Motor neuron (in vitro differentiated cells): ENCODE measurements around the gene C2orf92. TPM values are rescaled to one million over a fixed set of nuclear protein-coding genes. Genes with fewer than 3 reads are reported as not detected.

Experiments
- ATAC-seq, 8 experiments: fragments of 200-7000 bp; cut with Tn5 transposase; replicated peaks in 6 of 8; 2 replicates each; pipeline ENCODE4 v1.8.0; 2021; ENCODE audit warnings: mild to moderate bottlenecking in 8 of 8, moderate library complexity in 8 of 8
- H3K27ac ChIP-seq, 2 donors: fragments of 250-450 bp; sonication (Bioruptor Pico); 2 replicates each; pipeline ENCODE4 v1.9.0; 2021; ENCODE audit warnings: antibody characterized with exemption in 2 of 2, mild to moderate bottlenecking in 2 of 2, moderate library complexity in 1 of 2
- H3K4me1 ChIP-seq, 2 donors: fragments of 250-450 bp; sonication (Bioruptor Pico); replicated peaks in 1 of 2; 2 replicates each; pipeline ENCODE4 v1.6.1; 2021; ENCODE audit warnings: antibody characterized with exemption in 2 of 2, mild to moderate bottlenecking in 2 of 2, moderate library complexity in 1 of 2
- H3K4me3 ChIP-seq, 5 donors: fragments of 250-450 bp; sonication (Bioruptor Pico); 2 replicates each; pipeline ENCODE4 v1.9.0; 2021; ENCODE audit warnings: antibody characterized with exemption in 5 of 5, mild to moderate bottlenecking in 5 of 5, moderate library complexity in 4 of 5
- WGBS, 10 experiments: fragments of 450-650 bp; shearing (Covaris generic); methylation state at CpG; one replicate each; pipeline ENCODE4 v1.0.0; 2022; 5-methylcytosine and 5-hydroxymethylcytosine counted together
- in situ Hi-C, 9 experiments: fragments of 400-800 bp; cut with MboI; loops; one replicate each; pipeline ENCODE4 v1.15.0; 2021; ENCODE audit warnings: low sequenced_read_pairs in 9 of 9, low pct_unique_long_range_greater_than_20kb in 2 of 9; ENCODE audit not compliant: unreplicated experiment in 9 of 9
- total RNA-seq, 8 experiments: library from RNA; unstranded; fragments of 300-600 nt; gene quantifications; 2 replicates each; pipeline versions ENCODE4 v1.2.3 to v1.2.4, GENCODE V29; 2022

Gene C2orf92
- total RNA-seq, 8 experiments from 2014 or later, result 3.2 to 30.5 (median 7.0) TPM

- Histone ChIP-seq H3K4me3 (no peak within 1 kb of the TSS), H3K27ac (no peak within 1 kb of the TSS), H3K4me1 (no peaks in the 10 kb centered on the region)
- in situ Hi-C loops, result no loop called here
- WGBS, 10 experiments, result 47 to 100% (median 67%) methylated on average over 1 to 6 of the region's 21 CpGs; no CpG with 5 or more reads in 2 of the 10 experiments
- peak in 2 of 8 experiments; percentile 11 to 21 for ATAC-seq
Measured at GRCh38 chr2:97713296-97714083, 44.0 kb downstream of the C2orf92 start, which contains the start of gene ZAP70. Gene ZAP70 (plus strand): TSS chr2:97713576. CDS start chr2:97724037, 10,461 bp downstream.

- H3K4me3 ChIP-seq, result no peak overlapping the region
- 56 to 100% (median 83%) methylated on average over 1 to 5 of the region's 17 CpGs; no CpG with 5 or more reads in 3 of the 10 experiments for WGBS, 10 experiments
- no peak overlapping the region for H3K27ac ChIP-seq
- no peaks in the 10 kb centered on the region for H3K4me1 ChIP-seq
- in situ Hi-C loops, result no loop called here
- ATAC-seq, result no peak
Measured at GRCh38 chr2:97714084-97714949, 44.8 kb downstream of the C2orf92 start.

GRCh38 chr2:97714950-97715652 lies 45.6 kb downstream of the C2orf92 start:
- in situ Hi-C loops, result no loop called here
- Histone ChIP-seq H3K4me1 (no peaks in the 10 kb centered on the region), H3K27ac (no peak overlapping the region), H3K4me3 (no peak overlapping the region)
- peak in 1 of 8 experiments; percentile 40 for ATAC-seq
- 43 to 93% (median 84%) methylated on average over 2 to 8 of the region's 13 CpGs; no CpG with 5 or more reads in 4 of the 10 experiments for WGBS, 10 experiments

- H3K4me3 ChIP-seq, result no peak overlapping the region
- ATAC-seq, result no peak
- 50 to 100% methylated on average over 1 of the region's 9 CpGs; no CpG with 5 or more reads in 8 of the 10 experiments for WGBS, 10 experiments
- in situ Hi-C loops, result no loop called here
- peaks cover 2 to 7% of the 10 kb centered on the region in 2 donors for H3K4me1 ChIP-seq
- H3K27ac ChIP-seq, result no peak overlapping the region
Measured at GRCh38 chr2:97715951-97716694, 46.6 kb downstream of the C2orf92 start.

- 0 to 100% (median 80%) methylated on average over 1 to 3 of the region's 21 CpGs; no CpG with 5 or more reads in 5 of the 10 experiments for WGBS, 10 experiments
- no peak for ATAC-seq
- Histone ChIP-seq H3K4me3 (no peak overlapping the region), H3K27ac (no peak overlapping the region), H3K4me1 (peaks cover 2 to 7% of the 10 kb centered on the region in 2 donors)
- in situ Hi-C loops, result no loop called here
Measured at GRCh38 chr2:97716695-97717612, 47.4 kb downstream of the C2orf92 start.

GRCh38 chr2:97717613-97717995 lies 48.1 kb downstream of the C2orf92 start:
- H3K4me3 ChIP-seq, result no peak overlapping the region
- in situ Hi-C loops, result no loop called here
- WGBS, 10 experiments, result 87 to 100% (median 100%) methylated on average over 1 to 2 of the region's 3 CpGs; no CpG with 5 or more reads in 7 of the 10 experiments
- H3K4me1 ChIP-seq, result peaks cover 2 to 7% of the 10 kb centered on the region in 2 donors
- H3K27ac ChIP-seq, result no peak overlapping the region
- no peak for ATAC-seq

- no peak overlapping the region for H3K4me3 ChIP-seq
- in situ Hi-C loops, result no loop called here
- no peak overlapping the region for H3K27ac ChIP-seq
- ATAC-seq, result no peak
- 33 to 100% (median 85%) methylated on average over 1 to 10 of the region's 21 CpGs; no CpG with 5 or more reads in 5 of the 10 experiments for WGBS, 10 experiments
- H3K4me1 ChIP-seq, result peaks cover 2 to 7% of the 10 kb centered on the region in 2 donors
Measured at GRCh38 chr2:97718051-97718882, 48.8 kb downstream of the C2orf92 start.

GRCh38 chr2:97718942-97719341 lies 49.4 kb downstream of the C2orf92 start:
- 60 to 80% methylated on average over 1 of the region's 3 CpGs; no CpG with 5 or more reads in 8 of the 10 experiments for WGBS, 10 experiments
- in situ Hi-C loops, result no loop called here
- ATAC-seq, result no peak
- Histone ChIP-seq H3K4me1 (peaks cover 2 to 7% of the 10 kb centered on the region in 2 donors), H3K27ac (no peak overlapping the region), H3K4me3 (no peak overlapping the region)

GRCh38 chr2:97719362-97720155 lies 50.0 kb downstream of the C2orf92 start:
- Histone ChIP-seq H3K4me3 (no peak overlapping the region), H3K27ac (no peak overlapping the region), H3K4me1 (peaks cover 2 to 7% of the 10 kb centered on the region in 2 donors)
- ATAC-seq, result no peak
- 87 to 100% (median 93%) methylated on average over 2 to 15 of the region's 16 CpGs for WGBS, 10 experiments
- in situ Hi-C loops, result no loop called here

- Histone ChIP-seq H3K4me3 (no peak overlapping the region), H3K4me1 (peaks cover 2 to 7% of the 10 kb centered on the region in 2 donors), H3K27ac (no peak overlapping the region)
- ATAC-seq, result peak in 3 of 8 experiments; percentile 22 to 47 (median 42)
- in situ Hi-C loops, result no loop called here
- 0 to 50% (median 20%) methylated on average over 1 to 2 of the region's 2 CpGs; no CpG with 5 or more reads in 2 of the 10 experiments for WGBS, 10 experiments
Measured at GRCh38 chr2:97720746-97721145, 51.2 kb downstream of the C2orf92 start.
